ENCODE measurements around the gene POLRMT.
"Not testable (repeated sequence)": the region's sequence is repeated elsewhere in the genome, so short reads cannot be mapped to it uniquely, and the experiment has no call there.

The POLRMT gene

GRCh38 chr19:590396-590745, 43.0 kb downstream of the POLRMT start:
- DNase-seq, result peak; percentile 48

DNA sequence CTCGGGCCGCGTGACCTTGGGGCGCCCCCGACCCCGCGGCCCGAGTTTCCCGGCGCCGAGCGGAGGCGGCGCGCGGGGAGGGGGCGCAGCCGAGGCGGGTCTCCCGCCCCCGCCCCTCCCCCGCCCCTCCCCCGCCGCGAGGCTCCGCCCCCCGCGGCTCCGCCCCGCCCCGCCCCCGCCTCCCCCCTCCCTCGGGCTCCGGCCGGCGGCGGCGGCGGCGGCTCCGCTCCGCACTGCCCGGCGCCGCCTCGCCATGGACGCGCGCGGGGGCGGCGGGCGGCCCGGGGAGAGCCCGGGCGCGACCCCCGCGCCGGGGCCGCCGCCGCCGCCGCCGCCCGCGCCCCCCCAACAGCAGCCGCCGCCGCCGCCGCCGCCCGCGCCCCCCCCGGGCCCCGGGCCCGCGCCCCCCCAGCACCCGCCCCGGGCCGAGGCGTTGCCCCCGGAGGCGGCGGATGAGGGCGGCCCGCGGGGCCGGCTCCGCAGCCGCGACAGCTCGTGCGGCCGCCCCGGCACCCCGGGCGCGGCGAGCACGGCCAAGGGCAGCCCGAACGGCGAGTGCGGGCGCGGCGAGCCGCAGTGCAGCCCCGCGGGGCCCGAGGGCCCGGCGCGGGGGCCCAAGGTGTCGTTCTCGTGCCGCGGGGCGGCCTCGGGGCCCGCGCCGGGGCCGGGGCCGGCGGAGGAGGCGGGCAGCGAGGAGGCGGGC, 43.5 kb downstream of the POLRMT start, which contains the start of gene HCN2:
TSS of gene HCN2 (plus strand) at position 189 of the 703 bp plus-strand sequence. CDS start at position 254, 65 bp downstream.
- no peak for DNase-seq

DNA sequence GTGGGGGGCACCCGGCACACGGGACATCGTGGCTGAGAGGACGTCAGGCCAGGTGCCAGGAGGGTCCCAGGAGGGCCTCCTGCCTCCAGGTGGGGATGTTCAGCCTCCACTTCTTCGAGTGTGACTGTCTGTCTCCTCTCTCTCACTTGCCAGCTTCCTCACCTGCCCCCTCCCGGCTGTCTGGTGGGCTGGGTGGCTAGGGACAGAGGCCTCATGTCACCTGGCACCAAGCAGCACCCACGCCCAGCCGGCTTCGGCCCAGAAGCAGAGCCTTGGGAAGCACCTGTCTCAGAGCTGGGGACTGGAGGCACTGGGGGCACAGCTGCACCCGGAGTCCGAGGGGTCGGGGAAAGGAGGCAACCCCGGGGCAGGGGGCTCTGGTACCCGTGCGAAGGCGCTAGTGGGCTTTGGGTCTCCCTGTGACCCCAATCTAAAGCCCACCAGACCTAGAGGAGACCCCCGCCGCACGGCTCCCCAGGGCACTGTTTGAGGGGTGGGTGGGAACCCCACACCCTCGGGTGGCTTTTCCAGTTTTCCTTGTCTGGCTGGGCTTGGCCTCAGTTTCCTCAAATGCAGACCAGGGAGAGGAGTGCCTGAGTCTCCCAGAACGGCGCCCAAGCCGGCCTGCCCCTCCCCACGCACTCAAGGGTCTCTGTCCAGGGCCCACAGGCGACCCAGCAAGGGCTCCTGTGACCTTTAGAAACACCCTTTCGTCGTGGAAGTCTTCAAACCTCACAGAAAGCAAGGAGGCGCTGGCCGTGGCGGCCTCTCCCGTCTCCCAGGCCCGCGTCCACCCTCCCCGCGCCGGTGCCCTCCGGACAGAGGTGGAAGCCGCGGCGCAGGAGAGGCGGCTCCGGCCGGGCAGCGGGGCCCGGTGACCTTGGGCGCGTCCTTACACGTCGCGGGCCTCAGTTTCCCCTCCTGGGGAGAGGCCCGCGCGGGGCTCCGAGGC, 44.3 kb downstream of the POLRMT start:
- DNase-seq, result peak; percentile 14

- DNase-seq, result peak; percentile 73
Measured at GRCh38 chr19:588093-588740, 45.1 kb downstream of the POLRMT start.

GRCh38 chr19:585551-586110, 47.7 kb downstream of the POLRMT start:
- no peak for DNase-seq

- not testable (repeated sequence) for DNase-seq
Measured at GRCh38 chr19:585146-585545, 48.2 kb downstream of the POLRMT start.

GRCh38 chr19:584240-585001, 48.9 kb downstream of the POLRMT start:
- DNase-seq, result peak; percentile 73

GRCh38 chr19:583968-584239, 49.4 kb downstream of the POLRMT start:
- no peak for DNase-seq

DNA sequence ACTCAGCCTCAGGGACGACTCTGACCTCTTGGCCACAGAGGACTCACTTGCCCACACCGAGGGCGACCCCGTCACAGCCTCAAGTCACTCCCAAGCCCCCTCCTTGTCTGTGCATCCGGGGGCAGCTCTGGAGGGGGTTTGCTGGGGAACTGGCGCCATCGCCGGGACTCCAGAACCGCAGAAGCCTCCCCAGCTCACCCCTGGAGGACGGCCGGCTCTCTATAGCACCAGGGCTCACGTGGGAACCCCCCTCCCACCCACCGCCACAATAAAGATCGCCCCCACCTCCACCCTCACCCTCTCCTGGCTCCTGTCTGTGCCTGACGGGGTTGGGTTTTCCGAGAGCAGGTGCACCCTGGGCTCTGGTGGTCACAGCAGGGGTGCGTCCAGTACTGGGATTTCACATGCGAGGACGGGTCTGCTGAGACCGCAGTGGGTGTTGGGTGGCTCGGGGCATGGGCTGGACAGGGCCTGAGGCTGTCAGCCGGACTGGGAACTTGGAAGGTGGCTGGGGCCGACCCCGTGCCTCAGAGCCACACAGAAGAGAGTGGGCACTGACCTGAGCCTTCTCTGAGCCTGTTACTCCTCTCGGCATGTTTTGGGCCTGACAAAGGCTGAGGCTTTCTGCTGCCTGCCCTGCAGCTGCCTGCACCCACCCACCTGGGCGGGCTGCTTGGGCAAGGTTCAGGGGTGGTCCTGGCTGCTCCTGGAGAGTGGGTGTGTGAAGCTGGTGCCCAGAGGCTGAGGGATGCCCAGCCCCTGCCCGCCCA, 50.0 kb downstream of the POLRMT start:
- DNase-seq, result no peak

DNA sequence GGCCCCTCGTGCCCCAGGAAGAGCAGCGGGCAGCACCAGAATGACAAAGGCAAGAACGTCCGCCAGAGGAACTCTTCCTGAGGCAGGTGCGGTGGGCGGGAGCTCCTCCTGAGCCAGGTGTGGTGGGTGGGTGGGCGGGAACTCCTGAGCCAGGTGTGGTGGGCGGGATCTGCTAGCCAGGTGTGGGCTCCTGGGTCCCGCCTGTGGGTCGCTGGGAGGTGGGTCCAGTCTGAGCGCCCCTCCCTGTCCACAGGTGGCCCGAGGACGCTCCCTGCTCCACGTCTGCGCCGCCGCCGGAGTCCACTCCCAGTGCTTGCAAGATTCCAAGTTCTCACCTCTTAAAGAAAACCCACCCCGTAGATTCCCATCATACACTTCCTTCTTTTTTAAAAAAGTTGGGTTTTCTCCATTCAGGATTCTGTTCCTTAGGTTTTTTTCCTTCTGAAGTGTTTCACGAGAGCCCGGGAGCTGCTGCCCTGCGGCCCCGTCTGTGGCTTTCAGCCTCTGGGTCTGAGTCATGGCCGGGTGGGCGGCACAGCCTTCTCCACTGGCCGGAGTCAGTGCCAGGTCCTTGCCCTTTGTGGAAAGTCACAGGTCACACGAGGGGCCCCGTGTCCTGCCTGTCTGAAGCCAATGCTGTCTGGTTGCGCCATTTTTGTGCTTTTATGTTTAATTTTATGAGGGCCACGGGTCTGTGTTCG, 50.7 kb downstream of the POLRMT start:
- no peak for DNase-seq

DNA sequence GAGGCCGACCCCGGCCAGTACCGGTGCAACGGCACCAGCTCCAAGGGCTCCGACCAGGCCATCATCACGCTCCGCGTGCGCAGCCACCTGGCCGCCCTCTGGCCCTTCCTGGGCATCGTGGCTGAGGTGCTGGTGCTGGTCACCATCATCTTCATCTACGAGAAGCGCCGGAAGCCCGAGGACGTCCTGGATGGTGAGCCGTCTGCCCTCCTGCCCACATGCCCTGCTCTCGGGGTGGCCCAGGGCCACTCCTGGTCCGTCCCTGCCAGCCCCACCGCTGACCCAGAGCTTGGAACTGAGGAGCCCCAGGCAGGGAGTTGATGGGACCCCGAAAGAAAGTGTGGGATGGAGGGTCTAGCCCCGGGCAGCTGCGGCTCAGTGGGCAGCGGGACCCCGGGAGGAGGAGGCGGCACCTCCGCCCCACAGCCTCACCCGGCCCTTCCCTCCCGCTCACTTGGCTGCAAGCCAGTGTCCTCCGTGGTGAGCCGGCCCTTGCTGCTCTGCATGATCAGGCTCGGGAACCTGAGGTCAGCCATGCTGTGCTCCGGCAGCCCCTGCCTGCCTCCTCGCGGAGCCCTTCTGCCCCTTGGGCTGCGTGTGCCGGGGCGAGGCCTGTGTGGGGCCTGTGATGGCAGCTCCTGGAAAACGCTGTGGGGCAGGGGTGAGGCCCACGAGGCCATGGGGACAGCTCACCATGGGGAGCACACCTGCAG, 51.8 kb downstream of the POLRMT start:
- DNase-seq, result no peak

- DNase-seq, result no peak
Measured at GRCh38 chr19:580274-580835, 53.0 kb downstream of the POLRMT start.

GRCh38 chr19:579842-580155, 53.5 kb downstream of the POLRMT start:
- DNase-seq, result no peak

DNA sequence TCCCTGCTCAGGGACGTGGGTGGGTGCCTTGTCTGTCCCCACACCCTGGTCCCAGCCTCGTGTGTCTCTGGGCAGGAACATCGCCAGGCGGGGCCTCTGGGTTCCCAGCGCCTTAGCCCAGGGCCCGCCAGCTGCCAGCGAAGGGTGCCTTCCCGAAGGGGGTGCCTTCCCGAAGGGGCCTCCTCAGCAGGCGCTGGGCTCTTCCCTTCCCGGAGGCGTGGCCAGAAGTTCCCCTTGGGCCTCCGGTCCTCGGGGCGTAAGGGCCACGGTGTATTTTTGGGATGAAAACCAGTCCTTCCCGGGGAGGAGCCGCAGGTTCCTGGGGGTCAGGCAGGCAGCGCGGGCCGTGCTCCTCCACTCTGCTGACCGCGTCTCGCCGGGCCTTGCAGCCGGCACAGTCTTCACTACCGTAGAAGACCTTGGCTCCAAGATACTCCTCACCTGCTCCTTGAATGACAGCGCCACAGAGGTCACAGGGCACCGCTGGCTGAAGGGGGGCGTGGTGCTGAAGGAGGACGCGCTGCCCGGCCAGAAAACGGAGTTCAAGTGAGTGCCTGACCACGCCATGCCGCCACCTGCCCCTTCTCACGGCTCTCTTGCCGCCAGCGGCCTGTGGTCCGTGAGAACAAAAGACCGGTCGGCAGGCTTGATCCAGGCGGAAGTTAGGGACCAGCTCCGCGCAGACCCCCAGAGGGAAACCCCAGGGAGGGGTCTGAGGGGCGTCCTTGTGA, 54.1 kb downstream of the POLRMT start:
- DNase-seq, result no peak

- no peak for DNase-seq
Measured at GRCh38 chr19:577439-578392, 55.6 kb downstream of the POLRMT start.

DNA sequence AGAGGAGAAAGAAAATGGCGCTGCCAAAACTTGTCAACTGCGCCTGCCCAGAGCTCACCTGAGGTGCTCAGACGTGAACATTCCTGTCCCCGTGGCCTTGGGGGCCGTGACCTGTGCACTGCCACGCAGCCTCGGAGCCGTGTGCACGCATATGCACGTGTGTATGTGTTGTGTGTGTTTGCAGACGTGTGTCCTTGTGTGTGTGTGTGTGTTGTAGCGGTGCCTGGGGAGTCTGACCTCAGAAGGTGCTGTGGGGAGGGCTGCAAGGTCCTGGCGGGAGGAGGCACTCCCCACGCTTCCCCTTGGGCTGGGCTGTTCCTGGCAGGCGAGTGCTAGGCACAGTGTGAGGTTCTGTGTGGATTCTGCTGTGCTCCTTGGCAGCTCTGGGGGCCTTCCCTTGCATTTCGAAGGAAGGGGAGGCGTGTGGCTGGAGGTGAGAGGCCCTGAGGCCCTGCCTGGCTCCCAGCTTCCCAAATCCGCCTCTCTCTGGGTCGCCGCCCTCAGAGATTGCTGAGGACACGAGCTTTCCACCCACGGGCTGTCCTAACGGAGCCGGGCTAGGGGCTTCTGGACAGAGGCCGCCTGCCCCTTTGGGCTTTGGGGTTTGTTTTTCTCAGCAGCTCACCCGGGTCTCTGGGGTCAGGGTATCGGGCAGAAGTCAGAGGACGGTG, 56.4 kb downstream of the POLRMT start:
- DNase-seq, result no peak
